HT1080 (cell line): ENCODE results near the gene TRIM50. TPM values are rescaled to one million over a fixed set of nuclear protein-coding genes. Genes with fewer than 3 reads are reported as not detected.
A peak's percentile ranks its signal among the peaks of the same experiment; 100 is the strongest.
"Not testable (repeated sequence)": the region's sequence is repeated elsewhere in the genome, so short reads cannot be mapped to it uniquely, and the experiment has no call there.

ENCODE experiments used
- DNase-seq: peaks from one replicate; pipeline ENCODE4 v3.0.0-alpha.2; 2015; ENCODE audit warnings: low read depth
- total RNA-seq: library from RNA; depleted of rRNA; stranded (reverse); fragments of >200 nt; shearing (Covaris generic); gene quantifications from 2 replicates; pipeline ENCODE4 v1.2.3, GENCODE V29; 2014

Gene TRIM50
- total RNA-seq, 1 experiment from 2014 or later = not detected

DNA sequence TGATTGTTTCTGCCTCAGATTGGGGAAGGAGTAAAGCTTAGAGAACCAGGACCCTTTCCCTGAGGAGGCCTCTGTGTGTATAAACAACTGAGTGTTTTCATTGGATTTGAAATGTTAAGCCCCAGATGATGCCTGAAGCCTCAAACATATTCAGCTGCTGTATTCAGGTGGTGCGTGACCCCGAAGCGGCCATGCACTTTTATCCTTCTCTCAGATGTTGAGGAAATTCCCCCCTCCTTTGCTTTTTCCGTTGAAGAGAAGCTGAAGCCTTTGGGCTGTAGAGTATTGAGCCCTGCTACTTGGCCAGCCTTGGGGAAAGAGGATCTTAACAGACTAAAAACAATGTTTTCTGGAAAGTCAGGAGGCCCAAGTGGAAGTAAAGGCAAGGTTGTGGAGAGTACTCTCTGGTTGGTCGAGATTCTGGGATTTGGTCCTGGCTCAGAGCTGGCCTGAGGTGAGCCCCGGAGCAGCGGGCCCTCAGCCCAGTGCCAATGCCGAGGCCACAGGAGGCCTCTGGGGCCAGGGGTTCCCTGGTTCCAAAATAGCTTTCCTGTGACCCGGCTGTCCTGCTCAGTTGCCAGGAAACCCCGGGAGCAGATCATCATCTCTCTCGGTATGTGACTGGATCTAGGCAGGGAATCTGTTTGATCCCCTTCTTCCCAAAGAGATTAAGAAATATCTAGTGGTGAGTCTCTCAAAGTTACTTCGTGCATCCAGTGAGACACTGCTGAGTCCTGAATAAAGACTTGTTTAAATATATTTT lies 22.6 kb upstream of the TRIM50 start:
- no peak for DNase-seq

DNA sequence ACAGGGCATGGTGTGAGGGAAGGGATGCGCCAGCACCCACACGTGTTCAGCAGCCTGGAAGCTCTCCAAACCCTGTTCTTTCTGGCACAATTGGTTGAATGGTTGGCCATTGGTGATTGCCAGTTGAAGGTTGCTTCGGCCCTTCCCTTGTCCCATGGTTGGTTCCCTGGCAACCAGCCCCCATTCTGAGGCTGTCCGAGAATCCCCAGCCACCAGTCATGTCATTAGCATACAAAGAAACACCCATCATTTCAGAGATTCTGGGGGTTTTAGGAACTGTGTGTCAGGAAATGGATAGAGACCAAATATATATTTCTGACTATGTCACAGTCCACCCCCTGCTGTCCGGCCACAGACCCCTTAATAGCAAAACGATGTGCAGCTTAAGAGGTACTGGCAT lies 21.9 kb upstream of the TRIM50 start:
- no peak for DNase-seq

DNA sequence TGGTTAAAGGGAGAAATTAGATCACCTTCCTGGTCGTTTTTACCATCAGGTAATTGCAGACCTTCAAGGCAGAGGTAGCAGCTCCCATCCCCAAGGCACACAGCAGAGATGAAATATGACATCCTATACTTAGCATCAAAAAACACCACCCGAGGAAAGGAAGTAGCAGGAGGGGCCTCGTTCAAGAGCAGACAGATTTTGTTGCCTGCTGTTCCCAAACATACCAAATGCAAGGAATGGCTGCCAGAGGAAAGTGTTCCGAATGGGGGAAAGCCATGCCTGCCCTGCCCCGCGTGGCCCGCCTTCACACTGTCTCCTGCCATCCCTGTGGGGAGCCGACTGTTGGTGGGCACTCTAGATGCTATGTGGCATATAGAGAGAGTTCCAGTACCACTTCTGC lies 18.1 kb upstream of the TRIM50 start:
- no peak for DNase-seq

DNA sequence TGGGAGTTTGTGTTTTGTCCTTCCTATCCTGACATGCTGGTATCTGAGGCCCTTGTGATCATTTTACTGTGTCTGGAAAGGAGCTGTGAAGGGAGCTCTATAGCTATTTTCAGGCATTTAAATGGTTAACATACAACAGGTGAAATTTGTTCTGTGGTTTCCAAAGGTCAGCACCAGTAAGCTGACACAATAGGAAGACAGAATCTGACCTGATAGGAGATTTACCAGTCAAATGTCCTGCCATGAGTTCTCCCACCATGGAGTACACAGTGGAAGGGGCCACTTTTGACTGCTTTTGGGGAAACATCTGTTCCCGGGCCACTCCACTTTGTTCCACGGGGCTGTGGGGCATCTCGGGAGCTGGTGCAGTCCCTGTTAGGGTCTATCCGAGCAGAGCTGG lies 17.7 kb upstream of the TRIM50 start:
- no peak for DNase-seq

DNA sequence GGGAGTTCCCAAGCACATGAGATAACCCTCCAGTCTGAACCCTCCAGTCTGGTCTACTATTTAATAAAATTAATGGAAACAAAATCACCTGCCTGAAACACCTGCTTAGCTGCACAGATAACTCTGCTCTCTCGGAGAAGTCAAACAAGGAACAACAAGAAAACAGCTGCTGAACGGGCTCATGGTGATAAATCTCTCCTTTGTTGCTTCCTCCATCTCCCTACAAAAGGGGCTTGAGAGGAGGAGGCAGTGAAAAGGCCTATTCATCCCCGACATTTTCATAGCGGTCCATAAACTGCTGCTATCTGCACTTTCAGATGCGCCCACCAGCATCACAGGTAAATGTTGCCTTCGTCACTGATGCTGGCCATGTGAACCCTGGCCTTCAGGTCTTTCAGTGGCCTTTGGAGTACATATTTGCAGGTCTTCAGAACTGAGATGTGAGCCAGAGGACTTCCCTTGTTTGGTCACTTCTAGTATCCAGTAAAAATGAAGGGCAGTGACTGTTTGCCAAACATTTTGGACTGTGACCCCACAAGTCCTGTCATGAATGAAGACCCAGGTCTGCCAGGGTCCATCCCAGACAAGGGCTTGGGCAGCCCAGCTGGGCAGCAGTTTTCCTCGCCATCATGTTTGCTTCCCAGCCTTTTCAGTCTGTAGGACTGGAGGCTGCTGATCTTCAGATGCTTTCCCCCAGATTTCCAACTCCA lies 15.9 kb upstream of the TRIM50 start:
- no peak for DNase-seq

DNA sequence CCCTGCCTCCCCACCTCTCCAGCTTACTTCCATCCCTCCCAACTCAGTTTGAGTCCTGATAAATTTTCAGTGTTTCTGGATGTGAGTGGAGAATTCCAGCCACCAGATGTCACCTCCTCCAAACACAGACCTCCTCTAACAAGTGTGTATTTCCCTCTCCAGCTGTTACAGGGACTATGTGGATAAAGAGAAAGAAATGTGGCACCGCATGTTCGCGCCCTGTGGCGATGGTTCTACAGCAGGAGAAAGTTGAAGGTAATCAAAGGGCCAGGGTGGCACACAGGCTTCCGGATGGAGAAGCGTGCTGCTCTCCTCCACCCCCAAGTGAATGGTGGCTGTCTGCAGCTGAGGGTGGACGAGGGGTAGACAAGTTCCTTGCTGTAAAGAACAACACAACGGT lies 14.8 kb upstream of the TRIM50 start:
- peak; percentile 30 for DNase-seq

DNA sequence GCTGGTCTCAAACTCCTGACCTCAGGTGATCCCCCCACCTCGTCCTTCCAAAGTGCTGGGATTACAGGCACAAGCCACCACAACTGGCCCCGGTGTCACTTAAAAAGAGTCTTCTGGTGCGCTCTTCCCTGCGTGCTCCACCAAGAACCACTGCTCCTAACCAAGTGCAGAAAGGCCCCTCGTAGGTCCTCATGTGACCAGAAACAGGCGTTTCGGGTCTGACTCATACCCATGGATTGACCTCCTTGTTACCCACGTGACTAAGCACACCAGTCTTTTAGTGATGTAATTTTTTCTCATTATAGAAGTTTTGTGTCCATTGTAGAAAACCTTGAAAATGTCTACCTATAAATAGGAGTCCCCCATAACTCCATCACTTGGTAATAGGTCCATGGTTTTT lies 14.0 kb upstream of the TRIM50 start:
- DNase-seq = peak; percentile 68

DNA sequence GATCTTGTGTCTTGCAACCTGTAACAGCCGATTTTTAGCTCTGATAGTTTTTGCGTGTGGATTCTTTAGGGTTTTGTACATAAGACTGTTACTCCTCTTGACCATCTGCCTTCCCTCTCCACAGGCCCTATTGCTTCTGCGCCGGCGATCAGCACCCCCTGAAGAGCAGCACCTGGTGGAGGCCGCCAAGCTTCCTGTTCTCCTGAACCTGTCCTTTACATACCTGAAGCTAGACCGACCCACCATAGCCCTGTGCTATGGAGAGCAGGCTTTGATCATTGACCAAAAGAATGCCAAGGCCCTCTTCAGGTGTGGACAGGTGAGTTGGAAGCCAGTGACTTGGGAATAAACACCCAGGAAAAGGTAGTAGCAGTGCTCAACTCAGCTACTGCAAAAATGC lies 12.6 kb upstream of the TRIM50 start:
- no peak for DNase-seq

DNA sequence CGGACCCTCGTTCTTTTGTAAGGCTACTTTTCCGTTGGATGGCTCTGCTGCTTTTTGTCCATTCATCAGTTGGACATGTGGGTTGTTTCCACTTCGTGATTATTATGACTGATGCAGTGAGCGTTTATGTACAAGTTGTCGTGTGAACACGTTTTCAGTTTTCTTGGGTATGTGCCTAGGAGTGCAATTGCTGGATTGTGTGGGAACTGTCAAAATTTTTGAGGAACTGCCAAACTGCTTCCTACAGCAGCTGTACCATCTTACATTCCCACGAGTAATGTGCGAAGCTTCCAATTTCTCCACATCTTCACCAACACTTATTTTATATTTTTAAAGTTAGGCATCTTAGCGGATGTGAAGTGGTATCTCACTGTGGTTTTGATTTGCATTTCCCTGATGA lies 10.4 kb upstream of the TRIM50 start:
- no peak for DNase-seq

DNA sequence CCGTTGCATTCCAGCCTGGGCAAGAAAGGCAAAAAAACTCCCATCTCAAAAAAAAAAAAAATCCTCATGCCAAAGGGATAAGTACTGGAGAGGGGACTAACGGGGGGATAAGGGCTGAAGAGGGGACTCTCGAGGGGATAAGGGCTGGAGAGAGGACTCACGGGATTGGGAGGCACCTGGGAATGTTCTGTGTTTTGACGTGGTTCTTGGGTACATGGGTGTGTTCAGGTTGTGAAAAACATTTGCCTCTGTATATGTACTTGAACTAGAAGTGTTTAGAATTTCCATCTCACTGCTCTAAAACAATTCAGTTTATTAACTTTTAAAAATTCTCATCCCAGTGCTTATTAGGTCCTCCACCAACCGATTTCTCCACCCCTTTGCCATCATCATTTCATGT lies 4.6 kb upstream of the TRIM50 start:
- no peak for DNase-seq

DNA sequence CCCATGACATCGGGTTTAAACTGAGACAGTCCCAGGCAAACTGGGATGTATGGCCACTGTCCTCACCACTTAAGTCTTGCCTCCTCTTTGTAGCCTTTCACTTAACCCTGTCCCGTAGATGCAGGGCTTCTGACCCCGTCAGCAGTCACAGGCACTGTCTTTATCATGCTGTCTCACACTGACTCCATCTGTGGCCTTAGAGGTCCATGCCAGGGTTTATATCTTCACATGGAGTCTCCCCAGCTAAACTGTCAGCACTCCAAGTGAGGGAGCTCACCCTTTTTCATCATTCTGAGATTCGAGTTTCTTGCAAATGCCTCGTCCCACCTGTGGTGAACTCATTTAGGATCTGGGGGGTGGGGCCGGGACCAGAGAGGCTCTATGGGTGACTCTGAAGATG lies 2.9 kb upstream of the TRIM50 start:
- no peak for DNase-seq

DNA sequence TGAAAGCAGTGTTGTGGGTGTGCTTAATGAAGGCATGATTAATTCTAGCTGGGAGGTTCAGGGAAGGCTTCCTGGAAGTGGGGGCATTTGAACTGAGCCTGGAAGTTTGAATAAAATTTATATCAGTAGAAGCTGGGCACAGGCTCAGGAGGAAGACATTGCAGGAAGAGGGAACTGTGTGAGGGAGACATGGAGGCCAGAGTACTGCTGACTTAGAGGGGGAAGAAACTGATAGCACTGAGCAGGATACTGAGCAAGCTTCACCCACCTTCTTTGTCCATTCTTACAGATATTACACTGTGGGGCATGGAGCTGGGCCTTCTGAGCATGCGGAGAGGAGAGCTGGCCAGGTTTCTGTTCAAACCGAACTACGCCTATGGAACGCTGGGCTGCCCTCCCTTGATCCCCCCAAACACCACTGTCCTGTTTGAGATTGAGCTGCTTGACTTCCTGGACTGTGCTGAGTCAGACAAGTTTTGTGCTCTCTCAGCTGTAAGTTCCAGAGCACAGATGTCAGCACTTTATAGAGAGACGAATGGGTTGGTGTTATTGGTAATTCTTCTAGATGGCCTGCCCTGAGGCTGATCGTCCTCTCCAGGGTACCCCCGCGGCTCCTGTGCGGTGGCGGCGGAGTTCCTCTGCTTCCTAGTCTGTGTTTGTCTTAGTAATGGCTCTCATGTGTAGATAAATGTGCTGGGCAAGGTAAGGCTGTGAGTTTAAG lies 2.1 kb upstream of the TRIM50 start:
- DNase-seq = peak; percentile 31

DNA sequence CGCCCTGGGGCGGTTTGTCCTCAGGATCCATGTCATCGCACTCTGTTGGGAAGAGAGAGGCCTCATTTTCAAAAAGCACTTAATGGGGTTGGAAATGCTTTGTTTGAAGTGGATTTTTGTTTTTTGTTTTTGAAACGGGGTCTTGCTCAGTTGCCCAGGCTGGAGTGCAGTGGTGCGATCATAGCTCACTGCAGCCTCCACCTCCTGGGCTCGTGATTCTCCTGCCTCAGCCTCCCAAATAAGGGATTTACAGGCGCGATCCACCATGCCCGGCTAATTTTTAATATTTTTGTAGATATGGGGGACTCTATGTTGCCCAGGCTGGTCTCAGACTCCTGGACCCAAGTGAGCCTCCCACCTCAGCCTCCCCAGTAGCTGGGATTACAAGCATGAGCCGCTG lies 814 bp upstream of the TRIM50 start:
- DNase-seq = no peak

DNA sequence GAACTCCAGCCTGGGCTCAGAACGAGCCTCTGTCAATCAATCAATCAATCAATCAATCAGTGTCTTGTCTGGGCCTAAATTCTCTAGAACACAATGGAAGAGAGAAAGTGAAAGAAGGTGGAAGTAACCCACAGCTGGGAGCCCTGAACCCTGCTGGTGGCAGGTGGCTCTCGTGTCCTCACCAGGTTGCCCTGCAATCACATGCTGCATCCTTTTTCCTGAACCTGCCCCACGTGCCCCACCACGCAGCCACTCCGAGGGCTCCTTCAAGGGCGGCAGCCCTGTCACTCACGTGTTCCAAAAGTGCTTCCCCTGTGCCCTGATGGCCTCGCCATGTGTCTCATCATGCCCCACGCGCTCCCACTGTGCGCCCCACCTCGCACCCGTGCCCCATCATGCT lies 433 bp downstream of the TRIM50 start:
- DNase-seq = not testable (repeated sequence)

DNA sequence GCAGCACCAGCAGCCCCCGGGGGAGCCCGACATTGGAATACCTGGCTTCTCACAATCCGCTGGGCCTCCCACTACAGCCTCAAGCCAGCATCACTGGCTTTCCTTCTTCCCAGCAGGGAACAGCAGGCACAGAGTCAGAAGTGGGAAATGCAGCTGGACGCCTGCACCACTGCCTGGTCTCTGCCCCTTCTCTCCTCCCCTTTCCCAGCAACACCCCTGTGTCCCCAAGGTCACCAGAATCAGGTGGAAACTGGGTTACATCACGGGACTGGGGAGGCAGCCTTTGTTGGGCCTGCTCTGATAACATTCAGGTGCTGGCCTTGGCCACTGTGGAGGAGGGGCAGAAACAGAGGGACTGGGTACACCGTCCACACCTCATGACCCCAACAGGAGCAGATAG lies 2.5 kb downstream of the TRIM50 start:
- not testable (repeated sequence) for DNase-seq

DNA sequence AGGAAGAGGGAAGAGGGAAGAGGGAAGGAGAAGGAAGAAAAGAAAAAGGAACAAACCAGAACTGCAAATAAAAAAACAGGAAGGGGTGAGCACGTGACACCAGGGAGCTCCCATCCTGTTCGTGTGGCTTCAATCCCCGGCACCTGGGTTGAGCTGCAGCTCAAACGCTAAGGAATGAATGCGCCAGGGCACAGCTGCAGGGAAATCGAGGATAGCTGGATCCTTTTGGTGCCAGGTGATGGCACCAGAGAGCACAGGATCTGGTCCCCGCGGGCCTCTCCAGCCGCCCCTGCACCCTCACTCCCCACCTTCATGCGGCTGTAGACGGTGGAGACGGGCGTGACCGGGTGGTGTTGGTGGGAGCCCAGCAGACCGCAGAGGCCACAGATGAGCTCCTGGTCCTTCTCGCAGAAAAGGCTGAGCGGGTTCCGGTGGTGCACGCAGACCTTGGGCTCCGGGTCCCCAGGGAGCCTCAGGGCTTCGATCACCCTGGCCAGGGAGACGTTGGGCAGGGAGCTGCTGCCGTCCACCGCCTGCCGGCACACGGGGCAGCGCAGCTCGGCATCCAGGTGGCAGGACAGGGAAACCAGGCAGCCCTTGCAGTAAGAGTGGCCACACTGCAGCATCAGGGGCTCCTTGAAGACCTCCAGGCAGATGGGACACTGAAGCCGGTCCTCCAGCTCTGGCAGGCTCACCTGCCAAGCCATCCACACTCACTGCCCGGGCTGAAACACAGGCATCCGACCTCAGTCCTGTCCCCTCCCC lies 3.6 kb downstream of the TRIM50 start:
- peak; percentile 58 for DNase-seq

DNA sequence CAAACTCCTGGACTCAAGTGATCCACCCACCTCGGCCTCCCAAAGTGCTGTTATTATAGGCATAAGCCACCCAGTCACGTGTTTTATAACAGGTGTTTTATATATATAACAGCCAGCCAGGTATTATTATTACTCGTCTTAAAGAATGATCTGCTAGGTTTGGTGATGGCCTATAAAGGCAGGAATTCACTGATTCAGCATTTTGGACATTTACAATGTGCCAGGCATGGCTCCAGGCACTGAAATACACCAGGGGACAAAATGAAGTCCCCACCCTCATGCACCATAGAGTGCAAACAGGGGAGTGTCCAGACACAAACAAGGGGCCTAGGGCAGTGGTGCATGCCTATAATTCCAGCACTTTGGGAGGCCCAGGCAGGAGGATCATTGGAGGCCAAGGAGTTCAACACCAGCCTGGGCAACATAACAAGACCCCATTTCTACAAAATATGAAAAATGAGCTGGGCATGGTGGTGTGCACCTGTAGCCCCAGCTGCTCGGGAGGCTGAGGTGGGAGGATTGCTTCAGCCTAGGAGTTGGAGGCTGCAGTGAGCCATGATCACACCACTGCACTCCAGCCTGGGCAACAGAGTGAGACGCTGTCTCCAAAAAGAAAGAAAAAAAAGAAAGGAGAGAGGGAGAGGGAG lies 4.3 kb downstream of the TRIM50 start:
- not testable (repeated sequence) for DNase-seq

DNA sequence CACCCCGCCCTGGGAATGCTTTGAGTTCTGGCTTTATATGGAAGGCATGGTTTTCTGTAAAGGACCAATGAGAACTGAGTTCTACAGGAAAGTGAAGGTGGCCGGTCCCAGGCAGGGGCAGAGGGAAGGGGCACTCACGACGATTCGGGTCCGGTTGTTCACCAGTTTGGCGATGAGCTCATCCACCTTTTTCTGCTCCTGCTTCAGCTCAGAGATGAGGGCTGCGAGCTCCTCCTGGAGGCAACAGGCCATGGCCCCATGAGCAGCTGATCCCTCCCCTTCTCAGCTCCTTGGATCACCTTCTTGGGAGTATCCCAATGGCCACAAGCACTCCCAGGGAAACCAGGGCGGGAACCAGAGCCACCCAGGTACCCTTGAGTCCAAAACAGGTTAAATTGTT lies 7.9 kb downstream of the TRIM50 start:
- not testable (repeated sequence) for DNase-seq

DNA sequence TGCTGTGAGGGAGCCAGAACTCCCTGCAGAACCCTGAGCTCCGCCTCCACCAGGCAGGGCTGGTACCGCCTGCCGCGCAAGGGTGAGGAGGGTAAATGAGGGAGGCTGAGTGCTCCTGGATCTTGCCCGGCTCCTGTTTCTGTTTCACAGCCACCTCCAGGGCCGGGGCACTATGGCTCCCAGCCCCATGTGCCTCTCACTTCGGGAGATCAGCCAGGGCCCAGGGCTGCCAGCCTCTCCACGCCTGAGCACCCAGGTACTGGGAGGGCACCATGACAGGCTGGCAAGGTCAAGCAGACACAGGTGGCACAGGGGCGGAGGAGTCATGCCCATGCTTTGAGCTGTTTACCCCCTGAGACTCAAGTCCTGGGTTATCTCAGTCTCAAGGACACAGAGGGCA lies 8.3 kb downstream of the TRIM50 start:
- not testable (repeated sequence) for DNase-seq

DNA sequence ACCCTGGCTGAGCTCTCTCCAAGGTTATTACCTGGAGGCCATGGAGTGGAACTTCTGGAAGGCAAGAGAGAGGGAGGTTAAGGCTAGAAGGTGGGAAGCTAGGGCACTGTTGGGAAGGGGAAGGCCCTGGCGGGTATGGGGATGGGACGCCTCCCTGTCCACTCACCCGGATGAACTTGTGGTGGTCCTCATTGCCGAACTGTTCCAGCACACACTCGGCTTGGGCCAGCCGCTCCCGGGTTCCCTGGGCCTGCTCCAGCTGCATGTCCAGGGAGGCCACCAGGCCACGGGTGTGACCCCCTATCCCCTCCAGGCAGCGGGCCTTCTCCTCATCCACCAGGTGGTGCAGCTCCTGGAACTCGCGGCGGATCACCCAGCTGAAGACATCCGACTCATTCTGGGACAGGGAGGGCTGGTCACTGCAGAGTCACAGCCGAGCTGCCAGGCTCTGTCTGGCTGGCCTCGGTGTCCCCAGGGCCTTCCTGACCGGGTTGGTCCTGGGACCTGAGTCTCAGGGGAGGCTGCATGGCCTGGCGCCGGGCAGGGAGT lies 9.2 kb downstream of the TRIM50 start:
- DNase-seq = not testable (repeated sequence)

DNA sequence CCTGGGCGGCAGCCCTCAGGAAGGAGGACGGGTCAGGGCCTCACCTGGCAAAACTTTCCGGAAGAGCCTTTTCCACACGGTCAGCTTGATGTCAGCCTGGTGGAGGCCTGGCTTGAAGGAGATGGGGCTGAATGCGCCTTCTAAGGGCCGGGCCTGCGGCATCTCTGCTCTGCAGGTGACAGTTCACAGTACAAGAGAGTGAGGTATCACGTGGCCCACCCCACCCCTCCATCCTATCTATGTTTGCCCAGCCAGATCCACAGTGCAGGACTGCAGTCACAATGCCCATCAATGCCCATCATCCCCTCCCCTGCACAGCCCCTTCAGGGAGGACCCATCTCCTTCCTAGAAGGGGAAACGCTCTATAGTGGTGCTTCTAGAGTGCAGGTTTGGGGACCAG lies 11.4 kb downstream of the TRIM50 start:
- DNase-seq = no peak
